K562 (cell line): ENCODE results near the gene DDR2. TPM values are rescaled to one million over a fixed set of nuclear protein-coding genes. Genes with fewer than 3 reads are reported as not detected.
"Not testable (repeated sequence)": the region's sequence is repeated elsewhere in the genome, so short reads cannot be mapped to it uniquely, and the experiment has no call there.

ENCODE experiments used
- ATAC-seq: fragments of 200-7000 bp; cut with Tn5 transposase; 3 replicates; pipeline ENCODE4 v1.9.1; 2020; ENCODE audit warnings: moderate library complexity
- BruUV-seq: library from RNA; stranded (reverse); fragments of 400-500 nt; replicated peaks from 2 replicates; lab custom pipeline; 2021; lab: Mats Ljungman, UMichigan
- CTCF ChIA-PET: fragments of 300-600 bp; formaldehyde crosslinking; extraction: SDS; loops from one replicate; lab custom pipeline; 2021; ENCODE audit warnings: low intra/inter-chr PET ratio; lab: Yijun Ruan, JAX
- POLR2A ChIA-PET: fragments of 300-600, 350-650 bp; sonication (Branson Sonifier 250); formaldehyde crosslinking; extraction: SDS; loops from one replicate; lab custom pipeline; 2021; ENCODE audit warnings: antibody characterized with exemption, inconsistent platforms; lab: Yijun Ruan, JAX
- DNase-seq, 4 experiments: peaks; one replicate each; pipeline versions ENCODE4 v3.0.0 to v3.0.0-alpha.2; 2011 to 2018; ENCODE audit warnings: low spot score in 3 of 4, mixed read lengths in 3 of 4; ENCODE audit errors: extremely low read depth in 1 of 4
- FAIRE-seq: peaks from 2 replicates; lab custom pipeline; 2011; peaks lifted over from hg19 to GRCh38; lab: Jason Lieb, UNC
- H2AFZ ChIP-seq: 2 replicates; pipeline ENCODE4 v1.6.0; 2011; ENCODE audit warnings: low read depth, low read length, control low read depth, inconsistent platforms
- H3K27ac ChIP-seq: fragments of 200-600 bp; 3 replicates; pipeline ENCODE4 v1.8.0; 2011; ENCODE audit warnings: low read depth, mild to moderate bottlenecking, control low read depth, inconsistent platforms, low read length, moderate library complexity, mixed read lengths; ENCODE audit errors: extremely low read depth
- H3K27me3 ChIP-seq, 2 experiments: fragments of 300-600 bp in 1 of 2; 2 replicates in 1 of 2; 3 replicates in 1 of 2; pipeline versions ENCODE4 v1.6.0 to v1.8.0; 2011; ENCODE audit warnings: inconsistent platforms in 2 of 2, low read length in 2 of 2, mild to moderate bottlenecking in 1 of 2, mixed read lengths in 1 of 2, moderate library complexity in 1 of 2; ENCODE audit not compliant: control insufficient read depth in 2 of 2, insufficient read depth in 2 of 2
- H3K36me3 ChIP-seq: fragments of 300-600 bp; 3 replicates; pipeline ENCODE4 v1.8.0; 2011; ENCODE audit warnings: mild to moderate bottlenecking, low read length, inconsistent platforms; ENCODE audit not compliant: control insufficient read depth, insufficient read depth
- H3K4me1 ChIP-seq, 2 experiments: fragments of 200-600 bp in 1 of 2; replicated peaks in 1 of 2; 2 replicates in 1 of 2; 3 replicates in 1 of 2; pipeline versions ENCODE4 v1.5.1 to v1.8.0; 2011; ENCODE audit warnings: inconsistent platforms in 2 of 2, low read length in 2 of 2, mild to moderate bottlenecking in 1 of 2, mixed read lengths in 1 of 2, moderate library complexity in 1 of 2; ENCODE audit not compliant: control insufficient read depth in 2 of 2, insufficient read depth in 2 of 2
- H3K4me2 ChIP-seq: 2 replicates; pipeline ENCODE4 v1.6.1; 2011; ENCODE audit warnings: low read length, control low read depth, inconsistent platforms, mixed read lengths; ENCODE audit not compliant: insufficient read depth
- H3K4me3 ChIP-seq: fragments of 200-600 bp; sonication (generic), shearing (Covaris generic); 2 replicates; pipeline ENCODE4 v1.5.1; 2016; ENCODE audit warnings: control low read depth, inconsistent platforms
- H3K79me2 ChIP-seq: fragments of 200-600 bp; 3 replicates; pipeline ENCODE4 v1.8.0; 2011; ENCODE audit warnings: low read length, inconsistent platforms; ENCODE audit not compliant: control insufficient read depth, insufficient read depth
- H3K9ac ChIP-seq, 2 experiments: 2 replicates each; pipeline versions ENCODE4 v1.6.0 to v1.6.1; 2011; ENCODE audit warnings: low read depth in 2 of 2, low read length in 2 of 2, control low read depth in 1 of 2, inconsistent platforms in 1 of 2, mild to moderate bottlenecking in 1 of 2, mixed read lengths in 1 of 2; ENCODE audit not compliant: insufficient read depth in 1 of 2
- H3K9me1 ChIP-seq: one replicate; pipeline ENCODE4 v1.6.0; 2011; ENCODE audit warnings: inconsistent platforms, mild to moderate bottlenecking, low read length, moderate library complexity; ENCODE audit not compliant: control insufficient read depth, insufficient read depth
- H3K9me3 ChIP-seq: replicated peaks from 2 replicates; pipeline ENCODE4 v1.5.1; 2011; ENCODE audit warnings: low read depth, low read length, inconsistent platforms; ENCODE audit not compliant: control insufficient read depth, insufficient read depth
- H4K20me1 ChIP-seq: replicated peaks from 2 replicates; pipeline ENCODE4 v1.6.1; 2011; ENCODE audit warnings: low read length, inconsistent platforms, mixed read lengths; ENCODE audit not compliant: control insufficient read depth, insufficient read depth
- CBFA2T2 ChIP-seq: fragments of 450-650 bp; conservative IDR thresholded peaks from 2 replicates; pipeline ENCODE4 v1.6.1; 2017; ENCODE audit warnings: mild to moderate bottlenecking
- CBFA2T3 ChIP-seq: fragments of 450-650 bp; IDR thresholded peaks from 2 replicates; pipeline ENCODE4 v1.6.1; 2017
- CEBPB ChIP-seq: fragments of 450-650 bp; IDR thresholded peaks from 2 replicates; pipeline ENCODE4 v1.6.1; 2016; ENCODE audit warnings: missing genetic modification characterization, missing compliant biosample characterization
- CEBPG ChIP-seq, 3 experiments: fragments of 200-800 bp in 1 of 3; sonication (Bioruptor generic) in 1 of 3; sonication (generic) in 1 of 3; formaldehyde crosslinking in 1 of 3; IDR thresholded peaks in 2 of 3; conservative IDR thresholded peaks in 1 of 3; 2 replicates each; pipeline versions ENCODE4 v1.6.1 to v1.8.0; 2016 to 2022; ENCODE audit warnings: missing compliant biosample characterization in 2 of 3, missing genetic modification characterization in 2 of 3, mild to moderate bottlenecking in 1 of 3, missing genetic modification reagents in 1 of 3
- GTF3C2 ChIP-seq: IDR thresholded peaks from 3 replicates; pipeline ENCODE4 v1.6.1; 2011; ENCODE audit warnings: borderline replicate concordance, mild to moderate bottlenecking, moderate library complexity; ENCODE audit not compliant: insufficient read length; ENCODE audit errors: extremely low read depth
- SNAPC5 ChIP-seq: fragments of 250-450 bp; sonication (Bioruptor Pico); IDR thresholded peaks from 2 replicates; pipeline ENCODE4 v1.8.0; 2021; ENCODE audit warnings: moderate library complexity, mild to moderate bottlenecking, inconsistent platforms
- SRF ChIP-seq, 2 experiments: fragments of 250-450, 450-650 bp in 1 of 2; sonication (Bioruptor Pico) in 1 of 2; sonication (generic) in 1 of 2; formaldehyde crosslinking; IDR thresholded peaks; 2 replicates each; pipeline versions ENCODE4 v1.5.0 to v1.5.1; 2020 to 2022; ENCODE audit warnings: mild to moderate bottlenecking in 1 of 2, missing genetic modification reagents in 1 of 2
- VEZF1 ChIP-seq: fragments of 200-800 bp; sonication (Bioruptor generic); IDR thresholded peaks from 2 replicates; pipeline ENCODE4 v1.6.1; 2017; ENCODE audit warnings: missing genetic modification characterization, missing compliant biosample characterization
- ZNF143 ChIP-seq: sonication (generic); formaldehyde crosslinking; IDR thresholded peaks from 2 replicates; pipeline ENCODE4 v1.9.0; 2022; ENCODE audit warnings: mild to moderate bottlenecking, missing genetic modification reagents
- ZNF408 ChIP-seq: fragments of 250-450 bp; sonication (Bioruptor Pico); IDR thresholded peaks from 2 replicates; pipeline ENCODE4 v1.4.0; 2020; ENCODE audit warnings: low read depth, mild to moderate bottlenecking, moderate library complexity
- WGBS: fragments of 100-300 bp; shearing (Covaris generic); methylation state at CpG from one replicate; pipeline ENCODE4 v1.1.6; 2016; ENCODE audit warnings: low coverage, mixed read lengths; ENCODE audit not compliant: insufficient coverage; ENCODE audit errors: missing lambda C conversion rate; 5-methylcytosine and 5-hydroxymethylcytosine counted together
- in situ Hi-C: fragments of 300-500 bp; cut with MboI; formaldehyde crosslinking; loops from 4 replicates; pipeline ENCODE4 v1.15.0; 2018; ENCODE audit warnings: inconsistent platforms, mixed read lengths
- intact Hi-C: fragments of 100-400 bp; cut with micrococcal nuclease; formaldehyde crosslinking; loops from 2 replicates; pipeline ENCODE4 v1.14.2; 2022
- polyA plus RNA-seq, 8 experiments: library from polyadenylated mRNA; depleted of rRNA in 4 of 8; stranded (reverse) in 5 of 8; unstranded in 3 of 8; fragments of >200 nt; fragmentation: Nextera tagmentation in 2 of 8; fragmentation: Illumina TruSeq in 1 of 8; extraction: Ambion mirVana in 2 of 8; extraction: Trizol in 1 of 8; gene quantifications; 2 replicates each; pipeline versions ENCODE4 v1.2.1 to v1.2.3, GENCODE V29; 2011 to 2014; ENCODE audit warnings: inconsistent platforms in 1 of 8, missing spikeins in 1 of 8
- total RNA-seq, 7 experiments: library from RNA; depleted of rRNA in 6 of 7; stranded (reverse); fragments of >200 nt in 6 of 7; fragmentation: Illumina TruSeq in 2 of 7; extraction: Trizol in 2 of 7; gene quantifications; 2 replicates each; pipeline versions ENCODE4 v1.2.1 to v1.2.3, GENCODE V29; 2011 to 2021; ENCODE audit warnings: low replicate concordance in 1 of 7

The DDR2 gene
- total and polyA plus RNA-seq, 9 of the 15 experiments (the other 6 are each of a cell fraction or from before 2014, with no cell fraction given) = 0.36 to 2.0 (median 1.1) TPM

GRCh38 chr1:162585101-162585500 is 47.2 kb upstream of the DDR2 start:
- H3K4me3 ChIP-seq; BruUV-seq; H2AFZ ChIP-seq; ATAC-seq; H3K4me2 ChIP-seq; in situ Hi-C loops; H3K27me3 ChIP-seq; CTCF ChIA-PET; H3K9me3 ChIP-seq; DNase-seq; intact Hi-C loops; H3K9me1 ChIP-seq; H3K4me1 ChIP-seq; FAIRE-seq; H3K27ac ChIP-seq; H3K9ac ChIP-seq; H4K20me1 ChIP-seq; TF ChIP-seq CEBPG (CRISPR knock-in tag; IDR thresholded peaks at IDR 0.05): not testable (repeated sequence)
- Histone ChIP-seq H3K36me3 (peaks cover 95% of the 10 kb centered on the region), H3K79me2 (peaks cover 16% of the 10 kb centered on the region; the same call in 2 of the 3 replicates)
- POLR2A ChIA-PET = interaction anchor here (0.7 to 1.3 kb wide), 2 partner anchors 10 to 19 kb away, joined by 3 to 5 read pairs; no protein-coding TSS in a partner anchor
- TF ChIP-seq CEBPB (tag) (peak; percentile 67), CBFA2T3 (0 out of 2 replicates have a peak, but pooled peaks have one; percentile 13), CEBPG (tag; conservative IDR thresholded peaks at IDR 0.05 in 1 of 2, IDR thresholded peaks at IDR 0.05 in 1 of 2) (peak in 1 of 2 experiments; percentile 52; a peak in 1 of 4 replicates), CBFA2T2 (0 out of 2 replicates have a peak, but pooled peaks have one; percentile 3)
- WGBS = 90% methylated on average over 4 of the region's 4 CpGs

GRCh38 chr1:162587347-162587746 is 44.9 kb upstream of the DDR2 start:
- intact Hi-C loops = no loop called here
- no peak overlapping the region for H3K9ac ChIP-seq
- peaks cover 10% of the 10 kb centered on the region; the same call in 1 of the 3 replicates for H3K79me2 ChIP-seq
- H3K4me3 ChIP-seq = no peak overlapping the region
- no TSS peak for BruUV-seq
- no peaks in the 10 kb centered on the region for H3K27me3 ChIP-seq
- no peak overlapping the region for H2AFZ ChIP-seq
- H3K9me1 ChIP-seq = no peaks in the 10 kb centered on the region
- H3K4me1 ChIP-seq = no peaks in the 10 kb centered on the region
- ATAC-seq (no peak), FAIRE-seq (no peak), DNase-seq (no peak)
- H4K20me1 ChIP-seq = no peaks in the 10 kb centered on the region
- peaks cover 94% of the 10 kb centered on the region for H3K36me3 ChIP-seq
- H3K27ac ChIP-seq = no peak overlapping the region
- H3K4me2 ChIP-seq = no peak overlapping the region
- no peaks in the 10 kb centered on the region for H3K9me3 ChIP-seq
- 88% methylated on average over 6 of the region's 6 CpGs for WGBS
- in situ Hi-C loops = no loop called here
- ChIA-PET POLR2A (interaction anchor here (1.1 to 1.3 kb wide), 3 partner anchors 8 to 13 kb away, joined by 3 to 7 read pairs (median 3); no protein-coding TSS in a partner anchor), CTCF (no interaction called here)
- no peak for TF ChIP-seq SNAPC5 (CRISPR knock-in tag)
- TF ChIP-seq ZNF143 (CRISPR knock-in tag) = no peak
- TF ChIP-seq VEZF1 (CRISPR knock-in tag) = no peak
- TF ChIP-seq SRF (CRISPR knock-in tag; IDR thresholded peaks at IDR 0.05) = no peak
- no peak for TF ChIP-seq ZNF408
- no peak for TF ChIP-seq GTF3C2
